PC-9 (cell line): Measurements from ENCODE around the gene AKAP13. TPM values are rescaled to one million over a fixed set of nuclear protein-coding genes. Genes with fewer than 3 reads are reported as not detected.
A peak's percentile ranks its signal among the peaks of the same experiment; 100 is the strongest.

Source experiments
- BruUV-seq: library from RNA; stranded (reverse); fragments of 400-500 nt; replicated peaks from 2 replicates; lab custom pipeline; 2021; lab: Mats Ljungman, UMichigan
- CTCF ChIA-PET: fragments of 300-600 bp; sonication (Branson Sonifier 250); formaldehyde crosslinking; loops from one replicate; lab custom pipeline; 2022; ENCODE audit warnings: antibody characterized with exemption; lab: Charles Lee
- POLR2A ChIA-PET: fragments of 300-600 bp; sonication (Branson Sonifier 250); formaldehyde crosslinking; loops from one replicate; lab custom pipeline; 2022; ENCODE audit warnings: antibody characterized with exemption; ENCODE audit not compliant: unreplicated experiment; lab: Charles Lee
- DNase-seq, 2 experiments: peaks; one replicate each; pipeline versions ENCODE4 v3.0.0 to v3.0.0-alpha.2; 2015 to 2022; ENCODE audit warnings: mixed read lengths in 1 of 2
- H2AFZ ChIP-seq: fragments of 200-600 bp; sonication (generic); 2 replicates; pipeline ENCODE4 v1.8.1; 2017; ENCODE audit warnings: antibody characterized with exemption
- H3F3A ChIP-seq: fragments of 200-600 bp; sonication (generic); 2 replicates; pipeline ENCODE4 v1.8.1; 2017; ENCODE audit warnings: antibody characterized with exemption, mild to moderate bottlenecking, low read depth; ENCODE audit not compliant: insufficient read depth
- H3K27ac ChIP-seq: fragments of 200-600 bp; sonication (generic); 2 replicates; pipeline ENCODE4 v1.6.1; 2016; ENCODE audit warnings: mixed run types
- H3K27me3 ChIP-seq: fragments of 200-600 bp; sonication (generic); 2 replicates; pipeline ENCODE4 v1.6.1; 2016; ENCODE audit warnings: low read depth, mixed run types; ENCODE audit not compliant: insufficient read depth
- H3K36me3 ChIP-seq: fragments of 200-600 bp; sonication (generic); 2 replicates; pipeline ENCODE4 v1.6.1; 2016; ENCODE audit warnings: low read depth, mixed run types
- H3K4me1 ChIP-seq: fragments of 200-600 bp; sonication (generic); replicated peaks from 2 replicates; pipeline ENCODE4 v1.6.1; 2016; ENCODE audit warnings: mixed run types; ENCODE audit not compliant: insufficient read depth
- H3K4me2 ChIP-seq: fragments of 200-600 bp; sonication (generic); 2 replicates; pipeline ENCODE4 v1.6.1; 2017; ENCODE audit warnings: mixed run types
- H3K4me3 ChIP-seq: fragments of 200-600 bp; sonication (generic); 2 replicates; pipeline ENCODE4 v1.6.1; 2016; ENCODE audit warnings: mixed run types
- H3K79me2 ChIP-seq: fragments of 200-600 bp; sonication (generic); 2 replicates; pipeline ENCODE4 v1.6.1; 2017; ENCODE audit warnings: low read depth, mixed run types
- H3K9me2 ChIP-seq: fragments of 200-600 bp; sonication (generic); 2 replicates; pipeline ENCODE4 v1.8.1; 2017; ENCODE audit warnings: mild to moderate bottlenecking; ENCODE audit not compliant: insufficient read depth
- H3K9me3 ChIP-seq: fragments of 200-600 bp; sonication (generic); 2 replicates; pipeline ENCODE4 v1.8.1; 2016; ENCODE audit warnings: low read depth; ENCODE audit not compliant: insufficient read depth
- H4K20me1 ChIP-seq: fragments of 200-600 bp; sonication (generic); 2 replicates; pipeline ENCODE4 v1.8.1; 2017; ENCODE audit not compliant: insufficient read depth
- CTCF ChIP-seq: fragments of 200-600 bp; sonication (generic); conservative IDR thresholded peaks from 2 replicates; pipeline ENCODE4 v1.6.1; 2017; ENCODE audit warnings: mixed run types, antibody characterized with exemption, mild to moderate bottlenecking, moderate library complexity
- EZH2 ChIP-seq: fragments of 200-600 bp; sonication (generic); IDR thresholded peaks from 2 replicates; pipeline ENCODE4 v1.8.0; 2017; ENCODE audit warnings: antibody characterized with exemption, low read depth
- intact Hi-C: fragments of 100-400 bp; cut with micrococcal nuclease; formaldehyde crosslinking; loops from one replicate; pipeline ENCODE4 v1.10.0; 2022; ENCODE audit not compliant: unreplicated experiment
- total RNA-seq: library from RNA; stranded (reverse); gene quantifications from 2 replicates; pipeline ENCODE4 v1.2.3, GENCODE V29; 2021

Gene AKAP13
- total RNA-seq, 1 experiment from 2014 or later, result 82.5 TPM

GRCh38 chr15:85536341-85536740 lies 155.9 kb downstream of the AKAP13 start:
- CTCF ChIA-PET, result no interaction called here
- H3K27me3 ChIP-seq, result no peaks in the 10 kb centered on the region
- peaks cover 25% of the 10 kb centered on the region for H3K36me3 ChIP-seq
- H3F3A ChIP-seq, result peaks cover 22% of the 10 kb centered on the region
- H3K9me3 ChIP-seq, result no peaks in the 10 kb centered on the region
- intact Hi-C loops, result no loop called here
- H3K9me2 ChIP-seq, result no peaks in the 10 kb centered on the region
- H2AFZ ChIP-seq, result no peak overlapping the region
- H3K79me2 ChIP-seq, result peaks cover 15% of the 10 kb centered on the region
- TF ChIP-seq EZH2 (no peak), CTCF (no peak)
- no peak overlapping the region for H3K27ac ChIP-seq
- no peak for DNase-seq
- H4K20me1 ChIP-seq, result no peaks in the 10 kb centered on the region; the same call in 1 of the 2 replicates
- POLR2A ChIA-PET, result no interaction called here
- H3K4me2 ChIP-seq, result no peak overlapping the region
- H3K4me3 ChIP-seq, result no peak overlapping the region
- peaks cover 24% of the 10 kb centered on the region for H3K4me1 ChIP-seq
- BruUV-seq, result no TSS peak

- intact Hi-C loops, result no loop called here
- POLR2A ChIA-PET, result no interaction called here
- Histone ChIP-seq H3K9me3 (no peaks in the 10 kb centered on the region), H3K36me3 (peaks cover 27% of the 10 kb centered on the region), H4K20me1 (no peaks in the 10 kb centered on the region; the same call in 1 of the 2 replicates), H3K4me1 (peaks cover 46% of the 10 kb centered on the region), H3K4me2 (peak overlapping the region; percentile 30; the same call in 1 of the 2 replicates), H3K9me2 (no peaks in the 10 kb centered on the region), H2AFZ (no peak overlapping the region), H3K27me3 (no peaks in the 10 kb centered on the region), H3K4me3 (no peak overlapping the region), H3F3A (peaks cover 35% of the 10 kb centered on the region), H3K79me2 (peaks cover 10% of the 10 kb centered on the region), H3K27ac (0 out of 2 replicates have a peak overlapping the region, but pooled peaks have one; percentile 3)
- DNase-seq, result no peak
- TF ChIP-seq EZH2 (no peak), CTCF (no peak)
- no TSS peak for BruUV-seq
- CTCF ChIA-PET, result interaction anchor here (0.6 kb wide), 1 partner anchor 41 kb away, joined by 8 read pairs; no protein-coding TSS in a partner anchor
These were observed 159.1 kb downstream of the AKAP13 start for GRCh38 chr15:85539491-85539890.

GRCh38 chr15:85540085-85540797 lies 159.8 kb downstream of the AKAP13 start:
- Histone ChIP-seq H3F3A (peaks cover 33% of the 10 kb centered on the region), H3K27me3 (no peaks in the 10 kb centered on the region), H3K4me1 (peaks cover 51% of the 10 kb centered on the region), H3K27ac (no peak overlapping the region), H2AFZ (no peak overlapping the region), H3K4me3 (no peak overlapping the region), H4K20me1 (no peaks in the 10 kb centered on the region; the same call in 1 of the 2 replicates), H3K4me2 (no peak overlapping the region), H3K79me2 (peaks cover 10% of the 10 kb centered on the region), H3K9me2 (no peaks in the 10 kb centered on the region), H3K9me3 (no peaks in the 10 kb centered on the region), H3K36me3 (peaks cover 20% of the 10 kb centered on the region)
- DNase-seq, result no peak
- BruUV-seq, result no TSS peak
- intact Hi-C loops, result no loop called here
- TF ChIP-seq CTCF (no peak), EZH2 (no peak)
- ChIA-PET CTCF (no interaction called here), POLR2A (no interaction called here)
